OCI-LY1 (cell line): Measurements from ENCODE around the gene CIDEB.

Source experiments
- EZH2 ChIP-seq: fragments of 200-600 bp; sonication (generic), shearing (Covaris generic); IDR thresholded peaks from 2 replicates; pipeline ENCODE4 v1.8.0; 2017; ENCODE audit warnings: borderline replicate concordance, mixed run types, mild to moderate bottlenecking, antibody characterized with exemption, low read length, moderate library complexity, mixed read lengths
- TF ChIP-seq, protein P1 (sequence below): fragments of 200-600 bp; sonication (generic), shearing (Covaris generic); IDR thresholded peaks from 2 replicates; pipeline ENCODE4 v1.5.1; 2017; ENCODE audit warnings: mild to moderate bottlenecking, antibody characterized with exemption, low read length, moderate library complexity, mixed read lengths

DNA sequence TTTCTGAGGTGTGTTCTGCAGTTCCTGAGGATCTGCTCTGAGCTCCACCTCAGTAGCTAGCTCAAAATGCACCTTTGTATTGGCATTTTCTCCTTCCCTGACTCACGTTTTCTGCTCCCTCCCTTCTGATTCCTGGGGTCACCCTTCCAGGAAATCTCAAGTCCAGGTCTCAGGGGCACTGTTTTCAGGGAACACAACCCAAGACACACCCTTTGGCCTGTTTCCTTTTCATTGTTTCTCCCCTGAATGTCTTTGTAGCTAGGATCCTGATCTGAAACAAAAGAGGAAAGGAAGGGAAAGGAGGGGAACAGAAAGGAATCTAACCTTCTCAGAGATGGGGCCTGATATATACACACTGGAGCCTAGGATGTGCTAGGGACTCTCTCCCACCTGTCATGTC, 39.4 kb upstream of the CIDEB start:
- TF ChIP-seq, protein P1, sequence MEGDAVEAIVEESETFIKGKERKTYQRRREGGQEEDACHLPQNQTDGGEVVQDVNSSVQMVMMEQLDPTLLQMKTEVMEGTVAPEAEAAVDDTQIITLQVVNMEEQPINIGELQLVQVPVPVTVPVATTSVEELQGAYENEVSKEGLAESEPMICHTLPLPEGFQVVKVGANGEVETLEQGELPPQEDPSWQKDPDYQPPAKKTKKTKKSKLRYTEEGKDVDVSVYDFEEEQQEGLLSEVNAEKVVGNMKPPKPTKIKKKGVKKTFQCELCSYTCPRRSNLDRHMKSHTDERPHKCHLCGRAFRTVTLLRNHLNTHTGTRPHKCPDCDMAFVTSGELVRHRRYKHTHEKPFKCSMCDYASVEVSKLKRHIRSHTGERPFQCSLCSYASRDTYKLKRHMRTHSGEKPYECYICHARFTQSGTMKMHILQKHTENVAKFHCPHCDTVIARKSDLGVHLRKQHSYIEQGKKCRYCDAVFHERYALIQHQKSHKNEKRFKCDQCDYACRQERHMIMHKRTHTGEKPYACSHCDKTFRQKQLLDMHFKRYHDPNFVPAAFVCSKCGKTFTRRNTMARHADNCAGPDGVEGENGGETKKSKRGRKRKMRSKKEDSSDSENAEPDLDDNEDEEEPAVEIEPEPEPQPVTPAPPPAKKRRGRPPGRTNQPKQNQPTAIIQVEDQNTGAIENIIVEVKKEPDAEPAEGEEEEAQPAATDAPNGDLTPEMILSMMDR = no peak
- no peak for TF ChIP-seq EZH2
